ENCODE data around the gene DNAAF5.

DNAAF5 gene

DNA sequence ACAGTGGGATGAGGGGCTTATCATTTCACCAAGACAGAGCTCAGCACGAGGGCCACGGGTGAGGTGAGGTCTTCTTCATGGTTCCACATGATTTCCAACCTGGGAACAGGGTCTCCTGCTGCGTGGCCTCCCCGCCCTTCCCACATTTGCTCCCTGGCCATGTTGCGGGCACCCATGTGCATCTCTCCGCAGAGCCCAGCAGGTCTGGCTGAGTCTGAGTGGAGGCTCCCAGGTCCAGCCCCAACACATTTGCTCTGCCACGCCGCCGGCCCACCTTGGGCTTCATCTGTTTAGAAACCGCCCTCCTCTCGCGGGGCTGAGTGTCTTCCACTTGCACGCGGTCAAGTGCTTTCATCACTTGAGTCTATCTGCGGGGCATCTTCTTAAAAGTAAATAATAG lies 15.4 kb downstream of the DNAAF5 start:
- TF ChIP-seq, protein P1, sequence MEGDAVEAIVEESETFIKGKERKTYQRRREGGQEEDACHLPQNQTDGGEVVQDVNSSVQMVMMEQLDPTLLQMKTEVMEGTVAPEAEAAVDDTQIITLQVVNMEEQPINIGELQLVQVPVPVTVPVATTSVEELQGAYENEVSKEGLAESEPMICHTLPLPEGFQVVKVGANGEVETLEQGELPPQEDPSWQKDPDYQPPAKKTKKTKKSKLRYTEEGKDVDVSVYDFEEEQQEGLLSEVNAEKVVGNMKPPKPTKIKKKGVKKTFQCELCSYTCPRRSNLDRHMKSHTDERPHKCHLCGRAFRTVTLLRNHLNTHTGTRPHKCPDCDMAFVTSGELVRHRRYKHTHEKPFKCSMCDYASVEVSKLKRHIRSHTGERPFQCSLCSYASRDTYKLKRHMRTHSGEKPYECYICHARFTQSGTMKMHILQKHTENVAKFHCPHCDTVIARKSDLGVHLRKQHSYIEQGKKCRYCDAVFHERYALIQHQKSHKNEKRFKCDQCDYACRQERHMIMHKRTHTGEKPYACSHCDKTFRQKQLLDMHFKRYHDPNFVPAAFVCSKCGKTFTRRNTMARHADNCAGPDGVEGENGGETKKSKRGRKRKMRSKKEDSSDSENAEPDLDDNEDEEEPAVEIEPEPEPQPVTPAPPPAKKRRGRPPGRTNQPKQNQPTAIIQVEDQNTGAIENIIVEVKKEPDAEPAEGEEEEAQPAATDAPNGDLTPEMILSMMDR (IDR thresholded peaks at IDR 0.05) = no peak

DNA sequence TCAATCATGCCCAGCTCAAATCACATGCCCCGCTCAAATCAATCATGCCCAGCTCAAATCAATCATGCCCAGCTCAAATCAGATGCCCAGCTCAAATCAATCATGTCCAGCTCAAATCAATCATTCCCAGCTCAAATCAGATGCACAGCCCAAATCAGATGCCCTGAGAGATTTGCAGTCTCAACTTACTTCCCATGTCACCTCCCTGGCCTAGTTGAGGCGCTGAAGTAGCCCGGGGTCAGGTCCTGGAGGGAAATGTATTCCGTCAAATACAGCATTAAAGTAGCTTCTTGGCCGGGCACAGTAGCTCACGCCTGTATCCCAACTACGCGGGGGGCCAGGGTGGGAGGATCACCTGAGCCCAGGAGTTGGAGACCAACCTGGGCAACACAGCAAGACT lies 16.3 kb downstream of the DNAAF5 start:
- TF ChIP-seq, protein P1 (IDR thresholded peaks at IDR 0.05) = no peak

DNA sequence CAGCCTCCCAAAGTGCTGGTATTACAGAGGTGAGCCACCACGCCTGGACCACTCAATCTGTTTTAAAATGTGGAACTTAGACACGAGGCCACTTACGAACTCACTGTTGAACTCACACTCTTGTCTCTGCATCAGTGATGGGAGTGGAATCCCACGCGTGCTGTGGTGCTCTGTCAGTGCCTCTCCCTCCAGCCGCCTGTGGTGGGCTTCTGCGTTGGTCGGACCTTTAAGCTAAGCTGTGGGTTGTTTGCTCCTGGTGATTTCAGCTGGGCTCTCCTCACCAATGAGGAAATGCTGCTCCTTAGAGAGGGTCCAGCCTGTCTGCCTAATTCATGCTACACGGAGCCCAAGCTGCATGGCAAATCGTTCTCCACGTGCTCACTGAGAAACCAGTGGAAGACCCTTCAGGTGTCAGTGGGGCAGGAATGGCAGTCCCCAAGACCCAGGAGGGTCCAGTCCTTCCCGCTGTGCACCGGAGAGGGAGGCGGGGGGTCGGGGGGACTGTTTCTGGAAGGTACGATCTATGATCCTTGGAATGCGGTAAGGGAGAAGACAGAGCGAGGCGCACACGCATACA lies 18.4 kb downstream of the DNAAF5 start:
- TF ChIP-seq, protein P1 (IDR thresholded peaks at IDR 0.05) = no peak

DNA sequence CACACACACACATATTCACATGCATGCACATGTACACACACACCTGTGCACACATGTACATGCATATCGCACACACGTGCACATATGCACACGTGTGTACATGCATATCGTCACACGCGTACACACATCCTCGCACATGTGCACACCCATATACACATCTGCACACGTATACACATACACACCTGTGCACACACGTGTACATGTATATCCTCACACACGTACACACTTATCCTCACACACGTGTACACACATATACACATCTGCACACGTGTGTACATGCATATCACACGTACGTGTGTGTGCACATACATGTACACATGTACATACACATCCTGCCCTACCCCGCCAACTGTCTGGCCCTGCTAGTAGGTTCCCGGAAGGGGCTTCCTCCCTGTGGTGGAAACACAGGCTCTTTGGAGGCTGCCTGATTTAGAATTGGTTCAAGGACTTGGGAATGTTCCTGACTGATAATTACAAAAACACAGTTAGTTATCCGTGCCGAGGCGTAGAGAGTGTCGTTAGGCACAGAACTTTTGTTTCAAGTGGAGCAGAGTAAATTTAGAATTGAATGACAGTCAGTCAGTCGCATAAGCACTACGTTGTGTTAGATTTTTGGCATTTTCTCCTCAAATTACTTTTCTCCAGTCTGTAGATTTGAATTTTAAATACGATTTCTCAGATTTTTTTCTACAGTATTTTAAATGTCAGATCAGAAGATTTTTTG lies 19.1 kb downstream of the DNAAF5 start:
- TF ChIP-seq, protein P1 (IDR thresholded peaks at IDR 0.05) = no peak

DNA sequence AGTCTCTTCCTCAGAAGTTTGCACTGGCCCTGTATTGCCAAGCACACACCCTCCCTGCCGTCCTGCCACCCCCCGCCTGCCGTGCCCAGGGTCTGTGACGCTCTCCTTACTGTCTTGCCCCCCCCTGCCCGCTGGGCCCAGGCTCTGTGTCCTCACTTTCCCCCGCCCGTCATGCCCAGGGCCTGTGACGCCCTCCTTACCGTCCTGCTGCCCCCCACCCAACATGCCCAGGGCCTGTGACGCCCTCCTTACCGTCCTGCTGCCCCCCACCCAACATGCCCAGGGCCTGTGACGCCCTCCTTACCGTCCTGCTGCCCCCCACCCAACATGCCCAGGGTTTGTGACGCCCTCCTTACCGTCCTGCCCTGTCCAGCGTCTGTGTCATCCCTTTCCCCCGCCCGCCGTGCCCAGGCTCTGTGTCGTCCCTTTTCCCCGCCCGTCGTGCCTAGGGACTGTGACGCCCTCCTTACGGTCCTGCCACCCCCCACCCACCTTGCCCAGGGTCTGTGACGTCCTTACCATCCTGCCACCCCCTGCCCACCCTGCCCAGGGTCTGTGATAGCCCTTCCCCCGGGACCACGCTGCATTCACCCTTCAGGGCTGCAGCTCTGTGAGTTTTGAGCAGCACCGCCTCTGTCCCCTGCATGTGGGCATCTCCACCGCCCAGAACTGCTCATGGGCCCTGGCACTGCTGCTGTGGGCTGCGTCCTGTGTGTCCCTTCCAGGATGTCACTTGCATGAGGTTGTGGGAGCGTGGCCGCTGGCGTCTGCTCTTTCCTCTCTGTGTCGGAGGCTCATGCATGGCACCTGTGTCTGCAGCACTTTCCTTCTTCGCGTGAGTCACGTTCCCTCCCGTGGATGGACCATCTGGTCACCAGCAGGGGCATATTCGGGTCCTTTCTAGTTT lies 19.9 kb downstream of the DNAAF5 start:
- TF ChIP-seq, protein P1 (IDR thresholded peaks at IDR 0.05) = no peak

DNA sequence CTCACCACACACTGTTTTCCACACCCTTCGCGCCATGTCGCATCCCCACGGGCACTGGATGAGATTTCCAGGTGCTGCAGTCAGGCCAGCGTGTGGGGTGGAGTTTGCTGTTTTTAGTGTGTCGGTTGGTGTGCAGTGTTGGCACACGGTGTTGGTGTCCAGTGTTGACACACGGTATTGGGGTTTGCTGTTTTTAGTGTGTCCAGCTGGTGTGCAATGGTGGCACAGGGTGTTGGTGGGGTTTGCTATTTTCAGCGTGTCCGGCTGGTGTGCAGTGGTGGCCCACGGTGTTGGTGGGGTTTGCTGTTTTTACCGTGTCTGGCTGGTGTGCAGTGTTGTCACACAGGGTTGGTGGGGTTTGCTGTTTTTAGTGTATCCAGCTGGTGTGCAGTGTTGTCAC lies 20.7 kb downstream of the DNAAF5 start:
- TF ChIP-seq, protein P1 (IDR thresholded peaks at IDR 0.05) = no peak

DNA sequence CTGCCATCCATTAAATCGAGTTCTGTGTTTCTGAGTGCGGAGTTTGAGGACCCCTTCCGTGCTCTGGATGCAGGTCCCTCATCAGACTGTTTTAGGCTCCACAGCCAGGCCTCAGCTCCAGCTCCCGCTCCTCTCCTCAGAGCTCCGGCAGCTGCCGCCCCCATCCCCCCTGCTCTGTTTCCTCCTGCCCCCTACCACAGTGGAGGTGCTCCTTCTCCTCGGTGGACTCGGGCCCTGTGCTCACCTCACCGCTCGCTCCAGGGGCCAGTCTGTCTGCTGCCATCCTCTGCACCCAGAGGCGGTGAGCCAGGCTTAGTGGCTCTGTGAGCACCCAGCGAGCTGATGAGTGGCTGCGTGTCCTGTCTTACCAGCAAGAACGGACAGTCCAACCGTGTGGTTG lies 21.9 kb downstream of the DNAAF5 start:
- TF ChIP-seq, protein P1 (IDR thresholded peaks at IDR 0.05) = no peak
